Stimulated activated CD8-positive, alpha-beta memory T cell treated with anti-CD3 and anti-CD28 coated beads, Interleukin-15, amount 100 ng/mL, for 48 hours (primary cell): Measurements from ENCODE around the gene SERPINA1.
"Not testable (repeated sequence)": the region's sequence is repeated elsewhere in the genome, so short reads cannot be mapped to it uniquely, and the experiment has no call there.

Experiments used
- DNase-seq, 2 donors: peaks; one replicate each; pipeline ENCODE4 v3.0.0-alpha.2; 2020; ENCODE audit warnings: low read depth in 2 of 2

The SERPINA1 gene

DNA sequence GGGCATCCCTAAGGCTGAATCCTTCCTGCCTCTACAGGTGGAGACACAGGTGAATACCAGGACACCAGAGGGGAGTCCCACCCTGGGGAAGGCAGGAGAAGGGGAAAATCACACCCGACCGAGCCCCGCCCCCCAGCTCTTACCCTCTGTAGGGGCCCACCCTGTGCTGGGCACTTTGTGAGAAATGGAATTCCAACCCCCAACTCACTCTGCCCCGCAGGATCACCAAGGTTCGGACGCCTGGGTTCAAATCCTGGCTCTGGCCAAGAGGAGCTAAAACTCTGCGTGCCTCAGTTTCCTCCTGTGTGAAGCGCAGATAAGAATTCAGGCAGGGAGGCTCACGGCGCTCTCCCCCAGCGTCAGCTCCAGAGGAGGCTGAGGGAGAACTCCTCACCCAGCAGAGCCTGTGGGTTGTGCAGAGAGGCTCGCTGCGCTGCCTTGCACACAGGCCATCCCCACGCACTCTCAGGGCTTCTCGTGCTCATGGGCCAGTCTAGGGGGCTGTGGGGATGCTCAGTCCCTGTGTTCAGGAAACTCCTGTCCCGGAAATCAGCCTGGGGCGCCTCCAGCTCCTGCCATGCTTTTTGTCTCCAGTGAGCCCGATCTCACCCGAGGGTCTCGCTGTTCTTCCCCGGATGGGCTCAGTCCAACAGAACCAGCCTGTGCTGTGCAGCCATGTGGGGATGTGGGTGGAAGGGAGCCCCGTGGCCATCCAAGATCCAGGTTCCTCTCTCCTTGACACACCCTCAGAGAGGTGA is 18.5 kb downstream of the SERPINA1 start:
- not testable (repeated sequence) for DNase-seq

DNA sequence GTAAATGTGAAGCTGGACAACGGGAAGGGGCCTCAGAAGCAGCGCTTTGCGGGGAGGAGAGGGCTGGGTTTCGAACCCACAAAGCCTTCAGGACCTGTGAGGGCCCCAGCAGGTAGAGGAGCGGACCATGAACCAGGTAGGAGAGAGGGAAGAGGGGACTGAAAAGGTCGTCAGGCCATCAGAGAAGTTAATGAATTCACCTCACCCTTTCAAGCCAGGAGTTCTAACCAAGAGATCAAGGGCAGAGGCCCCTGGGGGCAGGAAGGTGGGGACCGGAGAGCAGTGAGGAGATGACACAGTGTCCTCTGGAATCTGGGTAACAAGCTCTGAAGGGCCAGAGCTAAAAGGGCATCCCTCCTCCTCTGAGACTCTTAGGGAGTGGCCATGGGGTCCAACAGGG is 19.4 kb downstream of the SERPINA1 start:
- DNase-seq, result no peak

DNA sequence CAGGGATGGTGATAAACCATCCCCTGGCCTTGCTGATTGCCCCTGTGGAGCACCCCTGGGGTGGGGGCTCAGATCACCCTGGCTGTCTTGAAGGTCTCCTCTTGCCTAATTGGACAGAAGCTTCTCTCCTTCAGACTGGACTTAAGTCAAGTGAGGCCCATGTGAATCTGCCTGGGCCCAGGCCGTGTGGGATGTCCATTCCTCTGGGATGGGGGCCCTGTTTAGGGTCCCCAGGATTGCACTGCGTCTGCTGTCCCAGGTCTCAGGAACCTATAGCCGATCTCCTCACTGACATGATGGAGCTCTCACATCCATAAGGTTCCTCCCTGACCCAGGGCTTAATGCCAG is 20.2 kb downstream of the SERPINA1 start:
- DNase-seq, result no peak

DNA sequence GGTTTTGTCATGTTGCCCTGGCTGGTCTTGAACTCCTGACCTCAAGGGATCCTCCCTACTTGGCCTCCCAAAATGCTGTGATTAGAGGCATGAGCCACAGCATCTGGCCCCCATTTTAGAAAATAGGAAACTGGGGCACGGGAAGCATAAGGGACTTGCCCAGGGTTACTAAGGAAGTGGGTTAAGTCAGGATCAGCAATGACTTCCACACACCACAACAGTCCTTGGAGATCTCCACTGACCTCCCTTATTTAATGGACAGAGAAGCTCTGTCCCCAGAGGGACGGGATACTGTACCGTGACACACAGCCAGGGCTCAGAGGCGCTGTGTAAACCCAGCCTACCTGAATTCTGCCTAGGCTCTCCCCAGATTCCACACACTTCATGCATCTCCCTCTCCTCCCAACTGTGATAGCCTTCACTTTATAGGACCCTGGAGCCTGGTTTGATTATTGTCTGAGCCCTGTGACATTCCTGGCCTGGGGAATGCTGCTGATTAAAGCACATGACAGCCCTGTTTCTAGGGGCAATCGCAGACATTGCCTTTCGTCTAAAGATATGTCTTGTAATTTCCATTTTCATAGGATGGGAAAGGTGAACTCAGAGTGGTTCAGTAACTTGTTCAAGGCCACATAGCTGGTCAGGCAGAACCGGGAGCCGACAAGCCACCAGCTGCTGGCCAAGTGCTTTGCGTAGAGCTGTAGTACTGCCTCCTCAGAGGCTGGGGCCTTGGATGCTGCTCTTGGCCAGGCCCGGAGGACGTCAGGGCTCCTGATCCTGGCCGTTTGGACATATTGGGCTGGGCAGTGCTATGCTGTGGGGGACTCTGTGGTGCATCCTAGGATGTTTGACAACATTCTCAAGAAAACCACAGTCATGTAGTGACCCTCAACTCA is 20.8 kb downstream of the SERPINA1 start:
- DNase-seq, result no peak

DNA sequence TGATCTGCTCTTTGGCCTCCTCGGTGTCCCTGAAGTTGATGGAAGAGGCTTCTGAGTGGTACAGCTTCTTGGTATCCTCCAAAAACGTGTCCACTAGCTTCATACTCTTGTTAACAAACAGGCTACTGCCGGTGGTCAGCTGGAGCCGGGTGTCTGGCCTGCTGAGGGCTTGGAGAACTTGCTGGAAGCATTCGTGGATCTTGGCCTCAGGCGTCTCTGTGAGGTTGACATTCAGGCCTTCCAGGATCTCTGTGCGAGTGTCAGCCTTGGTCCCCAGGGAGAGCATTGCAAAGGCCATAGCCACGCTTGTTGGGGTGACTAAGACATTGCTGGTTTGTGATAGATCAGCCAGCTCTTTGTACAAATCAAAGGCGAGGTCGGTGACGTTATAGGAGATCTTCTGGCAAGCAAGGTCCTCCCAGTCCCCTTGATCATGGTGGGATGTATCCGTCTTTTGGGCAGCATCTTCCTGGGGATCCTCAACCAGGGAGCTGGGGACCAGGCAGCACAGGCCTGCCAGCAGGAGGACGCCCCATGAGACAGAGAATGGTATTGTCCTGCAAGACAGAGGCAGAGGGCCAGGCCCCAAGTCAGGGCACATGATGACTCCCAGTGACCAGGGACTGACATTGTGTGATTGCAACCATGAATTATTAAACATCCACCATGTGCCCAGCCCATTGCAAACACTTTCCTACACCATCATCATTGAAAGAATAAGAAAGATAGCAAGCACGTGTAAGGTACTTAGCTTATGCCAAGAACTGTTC is 22.1 kb downstream of the SERPINA1 start, which contains the start of gene SERPINA2:
Gene SERPINA2 (minus strand): TSS at position 553 of the 770 bp plus-strand sequence.
- no peak for DNase-seq

- no peak for DNase-seq
Observed at GRCh38 chr14:94365624-94366023, 22.8 kb downstream of the SERPINA1 start.

DNA sequence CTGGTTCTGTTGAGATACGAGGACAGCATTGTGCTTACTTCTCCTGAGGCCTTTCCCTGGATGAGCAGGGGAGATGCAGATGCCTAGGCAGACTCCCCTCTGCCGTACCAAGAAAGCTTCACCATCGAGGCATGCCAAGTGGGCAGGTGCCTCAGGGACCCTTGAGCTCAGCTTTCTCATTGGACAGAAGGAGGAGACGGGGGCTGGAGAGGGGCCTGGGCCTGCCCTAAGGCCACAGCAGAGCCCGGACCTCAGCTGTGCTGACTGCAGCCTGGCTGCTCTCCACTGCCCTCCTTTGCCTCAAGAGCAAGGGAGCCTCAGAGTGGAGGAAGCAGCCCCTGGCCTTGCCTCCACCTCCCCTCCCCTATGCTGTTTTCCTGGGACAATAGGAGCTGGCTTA is 23.4 kb downstream of the SERPINA1 start:
- DNase-seq, result no peak

DNA sequence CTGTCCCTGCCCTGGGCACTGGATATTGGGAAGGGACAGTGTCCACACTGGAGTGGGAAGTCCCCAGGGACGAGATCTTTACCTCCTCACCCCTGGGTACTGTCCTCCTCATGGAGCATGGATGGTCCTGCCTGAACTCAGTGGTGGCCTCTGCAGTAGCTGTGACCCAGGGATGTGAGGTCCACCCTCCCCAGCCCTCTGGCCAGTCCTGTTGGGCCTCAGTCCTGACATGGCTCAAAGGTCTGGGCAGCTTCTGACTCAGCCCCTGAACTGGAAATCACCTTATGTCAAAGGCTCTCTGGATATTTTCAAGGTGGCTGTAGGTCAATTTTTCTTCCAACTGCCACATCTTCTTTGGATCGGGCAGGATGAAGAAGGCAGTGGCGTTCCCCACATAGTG is 24.4 kb downstream of the SERPINA1 start:
- DNase-seq, result no peak

DNA sequence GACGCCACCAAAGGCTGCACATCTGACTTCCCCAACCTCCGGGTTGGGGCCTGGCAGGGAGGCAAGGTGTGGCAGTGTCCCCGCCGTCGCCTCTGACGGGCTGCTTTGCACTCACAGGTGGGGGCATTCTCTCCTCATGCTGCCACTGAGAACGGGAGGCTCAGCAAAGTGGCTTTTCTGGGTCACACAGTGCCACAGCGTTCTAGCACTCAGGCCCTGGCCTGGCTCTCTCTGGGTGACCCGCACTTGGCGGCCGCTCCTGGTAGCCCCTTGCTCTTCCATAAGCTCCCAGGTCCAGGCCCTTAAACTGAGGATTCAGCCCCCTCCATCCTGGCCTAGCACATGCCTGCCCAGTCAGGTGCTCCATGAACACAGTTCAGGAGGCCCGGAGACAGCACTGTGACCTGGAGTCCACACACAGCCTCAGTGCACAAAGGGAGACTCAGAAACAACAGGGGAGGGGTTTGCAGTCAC is 25.2 kb downstream of the SERPINA1 start:
- DNase-seq, result no peak

- no peak for DNase-seq
Observed at GRCh38 chr14:94362614-94363133, 25.7 kb downstream of the SERPINA1 start.

GRCh38 chr14:94361682-94362081 is 26.7 kb downstream of the SERPINA1 start:
- DNase-seq, result no peak

DNA sequence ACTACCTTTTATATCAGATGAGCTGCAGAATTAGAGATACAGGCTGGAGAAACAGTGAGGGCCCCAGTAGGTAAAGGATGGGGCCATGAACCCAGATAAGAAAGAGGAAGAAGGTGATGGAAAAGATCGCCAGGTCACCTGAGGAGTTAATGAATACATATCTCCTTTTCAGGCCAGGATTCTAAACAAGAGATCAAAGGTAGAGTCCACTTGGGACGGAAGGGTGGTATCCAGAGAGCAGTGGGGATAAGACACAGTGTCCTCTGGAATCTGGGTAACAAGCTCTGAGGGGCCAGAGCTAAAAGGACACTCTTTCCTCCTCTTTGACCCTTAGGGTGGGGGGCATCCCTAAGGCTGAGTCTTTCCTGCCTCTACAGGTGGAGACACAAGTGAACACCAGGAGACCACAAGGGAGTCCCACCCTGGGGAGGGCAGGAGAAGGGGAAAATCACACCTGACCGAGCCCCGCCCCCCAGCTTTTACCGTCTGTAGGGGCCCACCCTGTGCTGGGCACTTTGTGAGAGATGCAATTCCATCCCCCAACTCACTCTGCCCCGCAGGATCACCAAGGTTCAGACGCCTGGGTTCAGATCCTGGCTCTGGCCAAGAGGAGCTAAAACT is 27.3 kb downstream of the SERPINA1 start:
- DNase-seq, result no peak

GRCh38 chr14:94357166-94357565 is 31.2 kb downstream of the SERPINA1 start:
- no peak for DNase-seq

DNA sequence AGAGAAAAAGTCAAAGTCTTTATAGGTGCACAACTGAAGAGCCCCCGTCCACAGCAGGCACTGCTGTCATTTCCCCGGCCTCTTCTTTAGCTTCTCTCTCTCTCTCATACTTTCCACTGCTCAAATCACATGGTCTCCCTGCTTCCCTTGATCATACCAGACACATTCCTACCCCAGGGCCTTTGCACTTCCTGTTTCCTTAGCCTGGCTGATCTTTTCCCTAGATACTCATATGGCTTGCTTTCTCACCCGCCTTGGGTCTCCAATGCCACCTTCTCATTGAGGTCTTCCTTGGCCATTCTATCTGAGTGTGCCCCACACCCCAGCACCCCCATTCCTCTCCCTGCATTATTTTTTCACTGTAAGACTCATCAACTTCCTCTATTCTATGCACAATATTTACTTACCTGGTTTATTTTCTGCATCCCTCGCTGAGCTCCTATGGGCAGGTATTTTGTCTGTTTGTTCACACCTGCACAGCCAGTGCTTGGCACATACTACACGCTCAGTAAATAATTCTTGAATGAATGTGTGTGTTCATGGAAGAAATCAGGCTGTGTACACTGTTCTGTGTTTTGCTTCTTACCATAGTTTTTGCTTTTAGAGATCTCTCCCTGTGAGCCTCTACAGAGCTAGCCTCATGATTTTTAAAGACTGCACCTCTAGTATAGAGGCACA is 31.9 kb downstream of the SERPINA1 start:
- DNase-seq, result no peak

- no peak for DNase-seq
Observed at GRCh38 chr14:94355191-94355794, 33.1 kb downstream of the SERPINA1 start.

GRCh38 chr14:94354638-94355185 is 33.7 kb downstream of the SERPINA1 start:
- no peak for DNase-seq

- DNase-seq, result not testable (repeated sequence)
Observed at GRCh38 chr14:94354190-94354589, 34.2 kb downstream of the SERPINA1 start.

- no peak for DNase-seq
Observed at GRCh38 chr14:94349276-94349675, 39.1 kb downstream of the SERPINA1 start.

DNA sequence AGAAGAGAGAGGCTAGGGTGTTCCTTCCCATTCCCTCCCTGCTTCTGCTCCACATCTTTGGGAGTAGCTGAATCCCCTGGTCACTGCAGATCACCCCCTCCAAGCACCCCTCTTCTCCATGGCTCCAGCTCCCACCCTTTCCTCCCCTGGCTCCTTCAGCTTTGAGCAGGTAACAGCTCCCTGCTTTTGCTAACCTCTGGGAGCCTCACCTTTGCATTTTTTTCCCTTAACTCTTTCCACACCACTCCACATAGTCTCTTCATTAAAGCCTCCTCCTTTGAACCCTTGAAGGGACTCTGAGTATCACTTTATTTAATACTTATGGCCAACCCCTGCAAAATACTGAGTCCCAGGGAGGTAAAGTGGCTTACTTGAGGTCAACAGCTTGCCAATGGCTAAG is 39.6 kb downstream of the SERPINA1 start:
- no peak for DNase-seq

GRCh38 chr14:94346841-94347240 is 41.6 kb downstream of the SERPINA1 start:
- DNase-seq, result no peak
